Adipose tissue (tissue), 3 donors: ENCODE results near the gene DIP2A. TPM values are rescaled to one million over a fixed set of nuclear protein-coding genes. Genes with fewer than 3 reads are reported as not detected.

Experiments used
- H3K27ac ChIP-seq: one replicate; pipeline ENCODE4 v1.5.1; 2013; ENCODE audit warnings: low read depth, low read length
- WGBS, 3 donors: extraction: QIAGEN DNeasy Blood & Tissue Kit; methylation state at CpG; one replicate each; pipeline ENCODE4 v1.1.7; 2013; 5-methylcytosine and 5-hydroxymethylcytosine counted together
- polyA plus RNA-seq, 3 donors: library from polyadenylated mRNA; stranded (reverse); fragments of 200-250 nt; gene quantifications; one replicate each; pipeline ENCODE4 v1.2.3, GENCODE V29; 2013
- donor health status: healthy with polysubstance abuse.
- donor health status: Bipolar disorder and iron deficiency.
- donor health status: healthy.

Gene DIP2A, protein sequence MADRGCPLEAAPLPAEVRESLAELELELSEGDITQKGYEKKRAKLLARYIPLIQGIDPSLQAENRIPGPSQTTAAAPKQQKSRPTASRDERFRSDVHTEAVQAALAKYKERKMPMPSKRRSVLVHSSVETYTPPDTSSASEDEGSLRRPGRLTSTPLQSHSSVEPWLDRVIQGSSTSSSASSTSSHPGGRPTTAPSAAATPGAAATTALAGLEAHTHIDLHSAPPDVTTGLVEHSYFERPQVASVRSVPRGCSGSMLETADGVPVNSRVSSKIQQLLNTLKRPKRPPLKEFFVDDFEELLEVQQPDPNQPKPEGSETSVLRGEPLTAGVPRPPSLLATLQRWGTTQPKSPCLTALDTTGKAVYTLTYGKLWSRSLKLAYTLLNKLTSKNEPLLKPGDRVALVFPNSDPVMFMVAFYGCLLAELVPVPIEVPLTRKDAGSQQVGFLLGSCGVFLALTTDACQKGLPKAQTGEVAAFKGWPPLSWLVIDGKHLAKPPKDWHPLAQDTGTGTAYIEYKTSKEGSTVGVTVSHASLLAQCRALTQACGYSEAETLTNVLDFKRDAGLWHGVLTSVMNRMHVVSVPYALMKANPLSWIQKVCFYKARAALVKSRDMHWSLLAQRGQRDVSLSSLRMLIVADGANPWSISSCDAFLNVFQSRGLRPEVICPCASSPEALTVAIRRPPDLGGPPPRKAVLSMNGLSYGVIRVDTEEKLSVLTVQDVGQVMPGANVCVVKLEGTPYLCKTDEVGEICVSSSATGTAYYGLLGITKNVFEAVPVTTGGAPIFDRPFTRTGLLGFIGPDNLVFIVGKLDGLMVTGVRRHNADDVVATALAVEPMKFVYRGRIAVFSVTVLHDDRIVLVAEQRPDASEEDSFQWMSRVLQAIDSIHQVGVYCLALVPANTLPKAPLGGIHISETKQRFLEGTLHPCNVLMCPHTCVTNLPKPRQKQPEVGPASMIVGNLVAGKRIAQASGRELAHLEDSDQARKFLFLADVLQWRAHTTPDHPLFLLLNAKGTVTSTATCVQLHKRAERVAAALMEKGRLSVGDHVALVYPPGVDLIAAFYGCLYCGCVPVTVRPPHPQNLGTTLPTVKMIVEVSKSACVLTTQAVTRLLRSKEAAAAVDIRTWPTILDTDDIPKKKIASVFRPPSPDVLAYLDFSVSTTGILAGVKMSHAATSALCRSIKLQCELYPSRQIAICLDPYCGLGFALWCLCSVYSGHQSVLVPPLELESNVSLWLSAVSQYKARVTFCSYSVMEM (N-terminal part only)
- polyA plus RNA-seq, result 10 to 100 TPM in 2 of 3 donors, 1 to 10 TPM in 1; 9.8 to 19.0 (median 14.5) TPM

DNA sequence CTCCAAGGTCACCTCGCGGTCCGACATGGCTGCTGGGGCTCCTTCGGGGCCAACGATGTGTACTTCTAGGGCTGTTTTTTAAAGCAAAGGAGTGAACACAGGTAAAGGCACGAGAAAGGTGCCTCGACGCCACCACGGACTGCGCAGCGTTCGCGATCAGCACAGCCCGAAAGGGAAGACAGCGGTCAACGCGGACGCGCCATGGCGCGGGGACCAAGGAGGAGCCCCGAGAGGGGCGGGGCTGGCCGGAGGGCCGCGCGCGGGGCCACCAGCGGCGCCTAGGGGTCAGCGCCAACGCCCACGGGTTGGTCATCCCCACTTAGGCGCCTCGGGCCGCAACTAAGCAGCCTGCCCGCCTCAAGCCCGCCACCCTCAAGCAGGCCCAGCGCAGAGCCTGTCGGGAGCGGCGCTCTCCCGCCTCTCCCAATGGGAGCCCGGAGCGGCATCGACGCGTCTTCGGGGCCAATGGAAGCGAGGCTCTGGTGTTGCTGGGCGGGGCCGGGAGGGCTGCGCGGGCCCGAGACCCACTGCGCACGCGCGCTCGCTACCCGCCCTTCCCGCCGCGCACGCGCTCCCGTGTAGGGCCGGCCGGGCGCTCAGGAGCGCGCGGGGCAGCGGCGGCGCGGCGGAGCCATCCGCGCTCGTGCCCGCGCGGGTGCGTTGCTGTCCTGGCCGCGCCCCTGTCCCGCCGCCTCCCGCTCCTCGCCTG is at the start of gene DIP2A:
Gene DIP2A (plus strand): TSS at position 577 of the 709 bp plus-strand sequence. CDS start 241 bp downstream, outside the sequence.
- 0 to 1% (median 0%) methylated on average over 62 to 91 of the region's 91 CpGs for WGBS, 3 donors
- no peak within 1 kb of the TSS for H3K27ac ChIP-seq

DNA sequence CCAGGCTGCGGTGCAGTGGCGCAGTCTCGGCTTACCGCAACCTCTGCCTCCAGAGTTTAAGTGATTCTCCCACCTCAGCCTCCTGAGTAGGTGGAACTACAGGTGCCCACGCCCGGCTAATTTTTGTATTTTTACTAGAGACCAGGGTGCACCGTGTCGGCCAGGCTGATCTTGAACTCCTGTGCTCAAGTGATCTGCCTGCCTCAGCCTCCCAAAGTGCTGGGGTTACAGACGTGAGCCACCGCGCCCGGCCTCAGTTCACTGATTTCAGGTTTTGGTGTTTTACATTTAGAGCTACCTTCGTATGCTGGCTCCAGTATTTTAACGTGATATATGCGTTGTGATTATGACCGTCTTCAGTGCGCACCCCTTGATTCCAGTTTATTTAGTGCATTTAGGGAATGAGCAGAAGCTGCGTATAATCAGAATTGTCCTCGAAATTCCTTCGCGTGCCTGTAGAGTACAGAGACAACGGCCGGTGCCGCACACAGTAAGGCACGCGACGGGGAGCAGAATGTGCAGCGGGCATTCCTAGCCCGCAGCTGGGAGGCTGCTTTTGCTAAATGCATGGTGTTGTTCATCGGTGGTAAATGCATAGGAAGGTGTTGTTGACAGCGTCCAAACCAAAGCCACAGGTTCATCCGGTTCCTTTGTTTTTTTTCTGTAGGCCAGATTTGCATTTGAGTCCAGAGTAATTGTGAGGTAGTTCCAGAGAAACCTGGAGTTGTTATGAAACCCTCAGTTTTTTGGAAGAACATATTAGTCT is 48.9 kb upstream of the DIP2A start:
- 89 to 97% (median 93%) methylated on average over 32 of the region's 32 CpGs for WGBS, 3 donors
- H3K27ac ChIP-seq, result no peak overlapping the region

DNA sequence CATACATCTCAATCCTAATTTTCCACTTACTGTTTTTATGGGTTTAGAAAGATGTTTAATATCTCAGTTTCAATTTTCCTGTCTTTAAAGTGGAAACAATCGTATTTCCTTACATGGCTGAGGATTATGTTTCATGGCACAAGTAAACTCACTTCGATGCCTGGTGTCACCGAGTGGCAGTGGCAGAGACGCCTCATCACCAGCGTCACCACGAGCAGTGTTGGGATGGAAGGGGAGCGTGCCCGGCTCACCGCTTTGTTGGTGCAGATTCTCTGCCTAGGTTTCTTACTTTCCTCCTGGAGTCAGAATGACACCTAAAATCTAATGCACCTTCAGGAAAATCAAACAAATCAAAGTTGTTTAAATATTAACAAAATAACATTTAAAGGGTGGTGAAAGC is 48.2 kb upstream of the DIP2A start:
- 95 to 98% (median 97%) methylated on average over 9 of the region's 9 CpGs for WGBS, 3 donors
- H3K27ac ChIP-seq, result no peak overlapping the region

DNA sequence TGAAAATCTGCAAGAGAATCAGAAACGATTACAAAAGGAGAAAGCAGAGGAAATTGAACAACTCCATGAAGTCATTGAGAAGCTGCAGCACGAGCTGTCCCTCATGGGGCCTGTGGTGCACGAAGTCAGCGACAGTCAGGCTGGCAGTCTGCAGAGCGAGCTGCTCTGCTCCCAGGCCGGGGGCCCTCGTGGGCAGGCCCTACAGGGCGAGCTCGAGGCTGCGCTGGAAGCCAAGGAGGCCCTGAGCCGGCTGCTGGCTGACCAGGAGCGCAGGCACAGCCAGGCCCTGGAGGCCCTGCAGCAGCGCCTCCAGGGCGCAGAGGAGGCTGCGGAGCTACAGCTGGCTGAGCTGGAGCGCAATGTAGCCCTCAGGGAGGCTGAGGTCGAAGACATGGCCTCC is 47.5 kb upstream of the DIP2A start:
- no peak overlapping the region for H3K27ac ChIP-seq
- WGBS, 3 donors, result 91 to 96% (median 95%) methylated on average over 17 of the region's 17 CpGs

DNA sequence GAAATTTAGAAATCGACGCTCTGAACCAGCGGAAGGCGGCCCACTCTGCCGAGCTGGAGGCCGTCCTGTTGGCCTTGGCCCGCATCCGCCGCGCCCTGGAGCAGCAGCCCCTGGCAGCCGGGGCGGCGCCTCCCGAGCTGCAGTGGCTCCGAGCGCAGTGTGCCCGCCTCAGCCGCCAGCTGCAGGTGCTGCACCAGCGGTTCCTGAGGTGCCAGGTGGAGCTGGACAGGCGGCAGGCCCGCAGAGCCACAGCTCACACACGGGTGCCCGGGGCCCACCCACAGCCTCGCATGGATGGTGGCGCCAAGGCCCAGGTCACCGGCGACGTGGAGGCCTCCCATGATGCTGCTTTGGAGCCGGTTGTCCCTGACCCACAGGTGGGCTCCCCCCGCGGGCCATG is 47.0 kb upstream of the DIP2A start:
- no peak overlapping the region for H3K27ac ChIP-seq
- WGBS, 3 donors, result 87 to 97% (median 92%) methylated on average over 29 to 31 of the region's 31 CpGs

DNA sequence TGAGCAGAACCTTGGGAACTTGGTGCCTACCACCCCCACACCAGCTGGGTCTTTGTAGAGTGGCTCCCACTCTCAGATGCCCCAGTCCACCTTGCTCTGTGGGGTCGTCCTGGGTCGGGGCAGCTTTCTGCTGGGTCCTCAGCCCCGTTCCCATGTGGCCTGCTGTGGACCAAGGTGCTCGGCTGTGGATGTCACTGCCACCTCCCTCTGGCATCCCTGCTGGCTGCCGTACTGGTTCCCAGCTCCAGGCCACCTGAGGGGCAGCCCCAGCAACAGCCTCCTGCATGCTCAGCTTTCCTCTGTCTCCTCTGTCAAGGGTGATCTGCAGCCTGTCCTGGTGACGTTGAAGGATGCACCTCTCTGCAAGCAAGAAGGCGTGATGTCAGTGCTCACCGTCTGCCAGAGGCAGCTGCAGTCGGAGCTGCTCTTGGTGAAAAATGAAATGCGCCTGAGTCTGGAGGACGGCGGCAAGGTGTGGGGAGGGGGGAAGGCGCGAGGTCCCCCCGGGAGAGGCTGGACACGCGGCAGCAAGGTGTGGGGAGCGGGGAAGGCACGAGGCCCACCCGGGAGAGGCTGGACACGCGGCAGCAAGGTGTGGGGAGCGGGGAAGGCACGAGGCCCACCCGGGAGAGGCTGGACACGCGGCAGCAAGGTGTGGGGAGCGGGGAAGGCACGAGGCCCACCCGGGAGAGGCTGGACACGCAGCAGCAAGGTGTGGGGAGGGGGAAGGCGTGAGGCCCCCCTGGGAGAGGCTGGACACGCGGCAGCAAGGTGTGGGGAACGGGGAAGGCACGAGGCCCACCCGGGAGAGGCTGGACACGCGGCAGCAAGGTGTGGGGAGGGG is 45.9 kb upstream of the DIP2A start:
- no peak overlapping the region for H3K27ac ChIP-seq
- 85 to 88% (median 86%) methylated on average over 22 to 31 of the region's 39 CpGs for WGBS, 3 donors

DNA sequence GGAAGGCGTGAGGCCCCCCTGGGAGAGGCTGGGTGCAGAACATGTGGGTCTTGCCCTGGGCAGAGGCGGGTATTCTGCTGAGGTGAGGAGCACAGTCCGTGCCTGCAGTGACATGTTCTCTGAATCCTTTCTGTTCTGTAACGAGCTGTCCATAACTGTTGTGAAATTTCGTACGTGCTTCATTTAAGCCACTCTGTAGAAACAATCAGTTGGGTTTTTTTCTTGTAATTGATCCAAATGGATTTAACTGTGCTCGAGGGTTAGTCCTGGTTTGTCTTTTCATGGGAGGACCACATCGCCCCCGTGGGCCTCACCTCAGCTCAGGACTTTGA is 45.4 kb upstream of the DIP2A start:
- H3K27ac ChIP-seq, result no peak overlapping the region
- WGBS, 3 donors, result 83 to 89% (median 84%) methylated on average over 9 of the region's 9 CpGs

DNA sequence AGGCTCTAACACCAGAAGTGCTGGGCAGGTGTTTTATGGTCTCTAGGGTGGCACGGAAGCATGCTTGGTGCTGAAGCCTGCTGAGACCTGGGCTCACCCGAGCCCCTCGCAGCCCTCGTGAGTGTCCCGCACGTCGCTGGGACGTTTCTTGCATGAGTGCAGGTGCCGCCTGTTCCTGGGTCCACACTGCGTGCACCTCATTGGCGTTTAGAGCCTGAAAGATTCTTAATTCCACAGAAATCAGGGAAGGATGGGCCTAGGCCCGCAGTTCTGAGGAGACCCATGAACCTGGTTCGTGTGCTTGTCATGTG is 43.8 kb upstream of the DIP2A start:
- no peak overlapping the region for H3K27ac ChIP-seq
- 96 to 97% (median 97%) methylated on average over 13 of the region's 13 CpGs for WGBS, 3 donors

DNA sequence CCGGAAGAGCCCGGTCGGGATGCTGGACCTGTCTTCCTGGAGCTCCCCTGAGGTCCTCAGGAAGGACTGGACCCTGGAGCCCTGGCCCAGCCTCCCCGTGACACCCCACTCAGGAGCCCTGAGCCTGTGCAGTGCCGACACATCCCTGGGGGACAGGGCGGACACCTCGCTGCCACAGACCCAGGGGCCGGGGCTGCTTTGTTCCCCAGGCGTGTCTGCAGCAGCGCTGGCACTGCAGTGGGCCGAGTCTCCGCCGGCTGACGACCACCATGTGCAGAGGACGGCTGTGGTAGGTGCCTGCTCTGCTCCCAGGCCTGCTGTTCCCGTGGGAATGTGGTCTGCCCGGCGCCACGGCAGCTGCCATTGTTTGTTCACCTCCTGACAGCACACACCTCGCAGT is 42.1 kb upstream of the DIP2A start:
- no peak overlapping the region for H3K27ac ChIP-seq
- 91 to 94% (median 93%) methylated on average over 20 of the region's 20 CpGs for WGBS, 3 donors

DNA sequence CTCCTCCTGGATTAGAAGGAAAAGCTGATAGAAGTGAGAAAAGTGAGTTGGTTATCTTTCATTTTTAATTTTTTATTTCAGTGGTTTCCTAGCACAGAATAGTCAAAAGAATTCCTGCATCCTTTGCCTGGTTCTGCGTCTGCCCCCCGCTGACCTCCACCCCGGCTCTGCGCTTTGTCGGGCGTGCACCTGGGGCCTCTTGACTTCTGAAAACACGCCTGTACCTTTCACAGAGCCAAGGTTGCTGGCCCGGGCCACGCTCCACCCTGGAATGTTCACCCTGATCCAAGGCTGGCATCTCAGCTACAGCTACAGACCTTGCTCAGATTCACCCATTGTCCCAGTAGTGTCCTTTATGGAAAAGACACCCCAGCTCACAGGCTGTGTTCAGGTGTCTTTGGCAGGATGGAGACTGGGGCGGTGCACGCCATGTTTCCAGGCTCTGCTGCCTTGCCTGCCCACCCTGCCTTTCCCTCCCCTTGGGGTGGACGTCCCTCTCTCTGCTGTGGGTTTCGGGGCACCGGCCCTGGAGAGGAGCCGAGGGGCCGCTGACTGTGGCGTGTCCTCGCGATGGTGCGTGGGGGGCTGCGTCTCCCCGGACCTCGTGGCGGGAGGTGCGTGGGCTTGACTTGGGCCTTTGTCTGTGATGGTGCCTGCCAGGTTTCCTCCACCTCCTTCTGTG is 40.3 kb upstream of the DIP2A start:
- 93 to 94% (median 94%) methylated on average over 25 of the region's 25 CpGs for WGBS, 3 donors

DNA sequence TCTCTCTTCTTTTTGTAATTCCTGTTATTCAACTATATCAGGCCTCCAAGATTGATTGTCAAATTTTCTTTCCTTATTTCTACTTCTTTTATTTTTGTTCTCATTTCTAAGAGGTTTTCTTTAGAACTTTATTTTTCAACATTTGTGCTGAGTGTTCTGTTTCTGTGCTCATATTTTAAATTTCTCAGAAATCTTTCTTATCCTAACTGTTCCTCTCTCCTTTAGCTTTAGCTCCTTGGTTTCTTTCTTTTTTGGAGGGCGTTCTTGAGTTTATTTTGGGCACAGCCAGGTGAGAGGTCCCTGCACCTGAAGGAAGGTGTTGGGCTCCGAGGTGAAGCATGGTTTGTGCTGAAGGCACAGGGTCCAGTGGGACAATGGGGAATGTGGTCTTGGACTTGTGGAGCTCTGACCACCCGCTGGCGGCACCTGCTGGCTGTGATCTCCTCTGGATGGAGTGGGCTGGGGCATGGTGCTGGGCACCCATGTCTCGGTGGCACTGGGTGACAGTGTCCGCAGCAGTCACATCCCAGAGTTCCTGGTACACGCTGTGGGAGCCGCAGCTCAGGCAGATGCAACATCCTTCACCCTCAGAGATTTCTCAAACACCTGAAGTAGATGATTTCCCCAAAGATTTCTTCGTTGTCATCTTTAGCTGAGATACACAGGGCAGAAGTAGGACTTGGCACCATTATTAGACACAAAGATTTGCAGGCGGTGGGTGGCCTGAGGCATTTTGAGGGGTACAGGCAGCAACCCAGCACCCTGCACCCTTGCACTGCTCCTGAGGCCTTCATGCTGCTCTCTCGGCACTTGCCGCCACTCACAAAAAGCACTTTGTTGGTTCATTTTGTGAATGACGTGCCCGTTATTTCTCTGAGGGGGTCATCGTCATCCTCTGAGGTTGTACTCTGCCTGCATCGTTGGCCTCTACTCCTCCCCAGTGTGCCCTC is 38.2 kb upstream of the DIP2A start:
- no peak overlapping the region for H3K27ac ChIP-seq
- WGBS, 3 donors, result 91 to 94% (median 91%) methylated on average over 16 of the region's 16 CpGs

More for the DNA sequence above, 40.3 kb upstream of the DIP2A start:
- H3K27ac ChIP-seq, result no peak overlapping the region

DNA sequence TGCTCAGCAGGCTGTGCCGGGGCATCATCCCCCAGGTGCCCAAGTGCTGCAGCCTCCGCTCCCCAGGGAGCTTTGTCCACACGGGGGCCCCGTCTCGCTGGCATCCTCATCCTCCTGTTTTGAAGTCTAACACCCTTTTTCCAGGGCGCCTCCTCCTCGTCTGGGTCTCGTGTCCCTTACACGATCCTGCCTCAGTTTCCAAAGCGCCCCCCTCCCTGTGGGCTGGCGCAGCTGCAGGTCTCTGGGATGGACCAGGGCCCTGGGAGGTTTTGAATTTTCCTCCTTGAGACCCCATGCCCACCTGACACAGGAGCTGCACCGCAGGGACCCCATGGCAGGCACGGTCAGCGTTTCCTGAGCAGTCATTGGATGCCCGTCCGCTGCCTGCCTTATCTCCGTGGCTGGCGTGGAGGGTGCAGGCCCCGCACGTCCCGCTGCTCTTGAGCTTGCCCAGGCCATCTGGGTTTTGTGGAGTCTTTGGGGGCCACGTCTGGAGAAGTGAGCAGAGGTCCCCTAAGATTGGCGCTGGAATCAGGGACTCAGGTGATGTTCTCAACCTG is 37.4 kb upstream of the DIP2A start:
- WGBS, 3 donors, result 89 to 96% (median 95%) methylated on average over 23 of the region's 23 CpGs
- no peak overlapping the region for H3K27ac ChIP-seq

DNA sequence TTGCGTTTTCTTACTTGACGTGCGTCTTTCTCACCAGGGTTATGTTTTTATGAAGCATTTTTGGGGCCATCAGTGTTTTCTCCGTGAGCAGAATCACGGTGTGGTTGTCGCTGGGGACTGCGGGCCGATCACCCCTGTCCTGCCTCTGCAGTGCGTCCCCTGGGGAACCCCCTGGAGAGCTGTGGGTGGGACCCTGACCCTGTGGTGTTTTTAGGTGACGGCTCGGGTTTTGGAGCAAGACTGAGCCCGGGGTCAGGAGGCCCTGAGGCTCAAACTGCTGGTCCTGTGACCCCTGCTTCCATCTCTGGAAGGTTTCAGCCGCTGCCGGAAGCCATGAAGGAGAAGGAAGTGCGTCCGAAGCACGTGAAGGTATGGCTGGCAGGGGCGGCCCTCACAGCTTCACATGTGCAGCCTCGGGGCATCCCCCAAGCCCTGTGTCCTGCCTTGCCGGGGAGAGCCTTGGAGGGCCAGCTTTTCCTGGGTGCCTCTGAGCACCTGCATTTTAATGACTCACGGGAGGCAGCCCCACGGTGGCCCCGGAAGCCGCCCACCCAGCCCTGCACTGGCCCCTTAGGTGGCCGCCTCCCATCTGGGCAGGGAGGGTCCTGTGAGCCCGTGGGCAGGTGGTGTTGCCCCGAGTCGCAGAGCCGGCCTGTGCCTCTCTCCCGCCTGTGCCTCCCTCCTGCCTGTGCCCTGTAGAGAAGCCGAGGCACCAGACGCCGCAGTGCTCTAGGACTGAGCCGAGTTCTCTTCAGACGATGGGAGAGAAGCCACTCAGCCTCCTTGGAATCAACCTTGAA is 36.7 kb upstream of the DIP2A start:
- WGBS, 3 donors, result 92 to 95% (median 95%) methylated on average over 35 of the region's 35 CpGs
- no peak overlapping the region for H3K27ac ChIP-seq

DNA sequence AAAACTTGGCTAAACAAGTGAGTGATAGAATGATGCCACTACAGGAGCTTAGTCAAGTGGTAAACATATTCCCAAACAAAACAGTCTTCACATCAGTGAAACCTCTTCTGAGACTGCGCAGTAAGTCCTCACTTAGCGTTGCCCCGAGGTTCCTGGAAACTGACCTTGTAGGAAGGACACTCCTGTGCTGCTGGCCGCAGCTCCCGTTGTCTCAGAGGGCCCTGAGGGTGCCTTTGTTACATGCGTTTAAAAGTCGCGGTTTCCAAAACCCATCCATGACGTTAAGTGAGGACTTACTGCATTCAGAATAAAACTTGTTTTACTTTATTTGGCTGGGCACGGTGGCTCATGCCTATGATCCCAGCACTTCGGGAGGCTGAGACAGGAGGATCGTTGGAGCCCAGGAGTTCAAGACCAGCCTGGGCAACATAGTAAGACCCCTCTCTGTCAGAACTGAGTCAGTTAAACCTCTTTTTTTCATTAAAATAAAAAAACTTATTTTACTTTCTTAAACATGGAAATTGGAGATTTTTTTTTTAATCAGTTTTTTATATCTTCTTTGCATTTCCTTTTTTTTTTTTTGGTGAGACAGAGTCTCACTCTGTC is 36.0 kb upstream of the DIP2A start:
- WGBS, 3 donors, result 94 to 96% (median 95%) methylated on average over 12 of the region's 12 CpGs
- no peak overlapping the region for H3K27ac ChIP-seq
